BJ (cell line): ENCODE data around the gene KRT81. TPM values are rescaled to one million over a fixed set of nuclear protein-coding genes. Genes with fewer than 3 reads are reported as not detected.

ENCODE experiments used
- CTCF ChIA-PET: fragments of 350-600 bp; formaldehyde crosslinking; extraction: SDS; loops from one replicate; lab custom pipeline; 2021; ENCODE audit warnings: antibody characterized with exemption, inconsistent platforms; lab: Yijun Ruan, JAX
- POLR2A ChIA-PET: fragments of 300-600 bp; sonication (Branson Sonifier 250); formaldehyde crosslinking; extraction: SDS; loops from one replicate; lab custom pipeline; 2021; ENCODE audit warnings: antibody characterized with exemption; lab: Charles Lee
- DNase-seq: peaks from one replicate; pipeline ENCODE4 v3.0.0-alpha.2; 2011; ENCODE audit warnings: low read depth
- H3K27me3 ChIP-seq: 2 replicates; pipeline ENCODE4 v1.6.0; 2011; ENCODE audit warnings: low read length; ENCODE audit not compliant: control insufficient read depth, insufficient read depth
- H3K36me3 ChIP-seq: 2 replicates; pipeline ENCODE4 v1.5.1; 2011; ENCODE audit warnings: low read length; ENCODE audit not compliant: control insufficient read depth, insufficient read depth
- H3K4me3 ChIP-seq: 2 replicates; pipeline ENCODE4 v1.5.1; 2011; ENCODE audit warnings: low read depth, mild to moderate bottlenecking, control low read depth, low read length
- CTCF ChIP-seq: IDR thresholded peaks from 2 replicates; pipeline ENCODE4 v1.5.1; 2011; ENCODE audit warnings: low read depth, mild to moderate bottlenecking, control low read depth, inconsistent platforms, low read length, moderate library complexity; ENCODE audit not compliant: insufficient read depth
- polyA plus RNA-seq: library from polyadenylated mRNA; depleted of rRNA; stranded (reverse); fragments of >200 nt; gene quantifications from 2 replicates; pipeline ENCODE4 v1.2.3, GENCODE V29; 2011; rRNA removed

The KRT81 gene
- polyA plus RNA-seq, 1 experiment: 24.7 TPM

- no peak for TF ChIP-seq CTCF
- Histone ChIP-seq H3K27me3 (no peaks in the 10 kb centered on the region), H3K36me3 (no peaks in the 10 kb centered on the region), H3K4me3 (no peak overlapping the region)
- ChIA-PET POLR2A (interaction anchor here (0.7 kb wide), 1 partner anchor 40 kb away, joined by 16 read pairs; no protein-coding TSS in a partner anchor), CTCF (interaction anchor here (0.6 to 2.2 kb wide), 7 partner anchors 15 to 89 kb away, joined by 3 to 9 read pairs (median 4); no protein-coding TSS in a partner anchor)
- DNase-seq: no peak
Observed at GRCh38 chr12:52238207-52238840, 53.0 kb downstream of the KRT81 start.

- Histone ChIP-seq H3K4me3 (no peak overlapping the region), H3K36me3 (no peaks in the 10 kb centered on the region), H3K27me3 (no peaks in the 10 kb centered on the region)
- CTCF ChIA-PET: interaction anchor here (0.8 to 2.2 kb wide), 7 partner anchors 14 to 91 kb away, joined by 3 to 9 read pairs (median 4); no protein-coding TSS in a partner anchor
- DNase-seq: no peak
- TF ChIP-seq CTCF: no peak
- POLR2A ChIA-PET: interaction anchor here (0.6 kb wide), 1 partner anchor 22 kb away, joined by 4 read pairs; no protein-coding TSS in a partner anchor
Observed at GRCh38 chr12:52236386-52237050, 54.8 kb downstream of the KRT81 start.

Other genes with a start within 250 kb of the KRT81 start
- gene NR4A1, start 240.1 kb downstream of the KRT81 start, polyA plus RNA-seq: 9.8 and 18.6 TPM in 2 replicates
- gene ATG101, start 221.6 kb downstream of the KRT81 start, polyA plus RNA-seq: 115 and 163 TPM in 2 replicates
- 0.05 TPM in 1 of 2 replicates, not detected in the other for gene SMIM41, start 211.8 kb downstream of the KRT81 start, polyA plus RNA-seq
- 4.2 and 5.9 TPM in 2 replicates for gene KRT80, start 99.5 kb downstream of the KRT81 start, polyA plus RNA-seq
- gene KRT7, start 58.3 kb downstream of the KRT81 start, polyA plus RNA-seq: 238 and 659 TPM in 2 replicates
- gene KRT86, start 16.9 kb downstream of the KRT81 start, polyA plus RNA-seq: 1.5 and 2.5 TPM in 2 replicates
- gene KRT83, start 29.9 kb upstream of the KRT81 start, polyA plus RNA-seq: 0.07 and 0.10 TPM in 2 replicates
- not detected in 2 replicates for gene KRT85, start 75.9 kb upstream of the KRT81 start, polyA plus RNA-seq
- not detected in 2 replicates for gene KRT84, start 94.1 kb upstream of the KRT81 start, polyA plus RNA-seq
- not detected in 2 replicates for gene KRT82, start 114.8 kb upstream of the KRT81 start, polyA plus RNA-seq
- gene KRT75, start 142.8 kb upstream of the KRT81 start, polyA plus RNA-seq: not detected in 2 replicates
- gene KRT6B, start 160.6 kb upstream of the KRT81 start, polyA plus RNA-seq: not detected in 2 replicates
- not detected in 2 replicates for gene KRT6C, start 182.3 kb upstream of the KRT81 start, polyA plus RNA-seq
- gene KRT6A, start 201.7 kb upstream of the KRT81 start, polyA plus RNA-seq: not detected in 2 replicates
- gene KRT5, start 228.9 kb upstream of the KRT81 start, polyA plus RNA-seq: not detected in 2 replicates